GM19025 (cell line): ENCODE measurements around the gene HOXA5.
A peak's percentile ranks its signal among the peaks of the same experiment; 100 is the strongest.

Experiments used
- ATAC-seq: cut with Tn5 transposase; IDR thresholded peaks from one replicate; pipeline ENCODE4 v1.9.1; 2021; ENCODE audit warnings: mild to moderate bottlenecking, low read depth, moderate library complexity; ENCODE audit not compliant: unreplicated experiment

HOXA5 gene

DNA sequence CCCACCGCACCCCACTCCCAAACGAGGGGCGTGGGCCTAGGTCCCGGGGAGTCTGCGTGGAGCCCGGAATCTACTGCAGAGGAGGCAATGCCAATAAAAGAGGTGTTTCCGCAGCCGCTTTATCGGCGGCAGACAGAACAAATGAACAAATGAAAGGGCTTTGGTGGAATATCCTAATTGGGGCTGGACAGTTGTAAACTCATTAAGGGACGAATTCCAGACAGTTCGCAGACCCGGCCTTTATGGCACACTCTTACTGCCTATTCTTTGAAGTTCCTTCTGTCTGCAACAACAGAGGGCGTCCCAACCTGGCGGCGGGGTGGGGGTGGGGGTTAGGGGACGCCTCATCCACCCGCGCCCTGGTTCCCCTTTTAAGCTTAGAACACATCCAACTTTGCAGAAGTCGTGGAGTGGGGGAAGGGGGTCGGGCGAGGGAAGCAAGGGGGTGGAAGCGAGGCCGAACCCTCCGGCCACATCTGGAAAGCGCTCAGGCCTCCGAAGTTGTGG, 17.8 kb upstream of the HOXA5 start:
- no peak for ATAC-seq

DNA sequence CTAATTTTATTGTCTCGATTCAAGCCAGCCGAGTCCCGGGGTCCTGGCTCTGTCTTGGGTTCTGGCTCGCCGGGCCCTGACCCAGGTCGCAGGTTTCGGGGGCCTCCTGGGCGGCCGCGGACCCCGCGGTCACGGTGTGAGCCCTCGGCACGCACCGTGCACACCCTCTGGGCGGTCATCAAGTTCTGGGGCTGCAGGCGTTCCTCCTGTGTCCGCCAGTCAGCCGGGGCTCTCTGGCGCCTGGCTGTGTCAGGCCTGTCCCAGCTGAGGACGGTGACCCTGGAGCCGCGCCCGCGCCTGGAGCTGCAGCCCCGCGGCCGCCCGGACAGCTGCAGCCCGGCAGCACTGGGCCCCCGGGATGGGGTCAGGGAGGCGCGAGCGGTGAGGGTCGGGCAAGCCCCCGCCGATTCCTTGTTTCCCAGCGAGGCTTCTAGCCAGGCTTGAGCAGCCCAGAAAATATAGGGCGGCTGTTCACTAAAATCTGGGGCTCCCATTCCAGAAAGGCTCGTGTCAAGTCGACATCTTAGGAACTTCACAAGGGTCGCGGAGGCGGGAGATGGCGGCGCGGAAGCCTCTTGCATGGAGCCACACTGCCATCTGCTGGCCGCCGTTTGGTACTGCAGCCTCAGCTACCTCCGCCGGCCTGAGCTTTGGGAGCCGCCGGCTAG, 17.2 kb upstream of the HOXA5 start:
- ATAC-seq = peak; percentile 44

DNA sequence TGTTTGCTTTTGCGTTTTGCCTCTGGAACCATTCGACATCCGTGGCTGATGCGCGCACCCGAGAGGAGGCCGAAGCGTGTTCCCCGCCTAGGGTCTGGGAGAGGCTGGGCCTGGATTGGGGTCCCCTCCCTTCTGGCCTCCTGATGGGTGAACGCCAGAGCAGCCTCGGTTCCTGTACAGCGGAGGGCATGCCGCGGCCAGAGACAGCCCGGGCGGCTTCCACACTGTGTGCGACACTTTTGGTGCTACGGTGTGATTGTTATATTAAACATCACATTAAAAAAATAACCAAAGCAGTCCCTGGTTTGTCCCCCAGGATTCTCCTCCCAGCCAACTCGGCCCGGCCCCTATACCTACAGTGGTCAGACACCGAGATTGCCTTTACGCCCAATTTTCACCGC, 16.7 kb upstream of the HOXA5 start:
- no peak for ATAC-seq

DNA sequence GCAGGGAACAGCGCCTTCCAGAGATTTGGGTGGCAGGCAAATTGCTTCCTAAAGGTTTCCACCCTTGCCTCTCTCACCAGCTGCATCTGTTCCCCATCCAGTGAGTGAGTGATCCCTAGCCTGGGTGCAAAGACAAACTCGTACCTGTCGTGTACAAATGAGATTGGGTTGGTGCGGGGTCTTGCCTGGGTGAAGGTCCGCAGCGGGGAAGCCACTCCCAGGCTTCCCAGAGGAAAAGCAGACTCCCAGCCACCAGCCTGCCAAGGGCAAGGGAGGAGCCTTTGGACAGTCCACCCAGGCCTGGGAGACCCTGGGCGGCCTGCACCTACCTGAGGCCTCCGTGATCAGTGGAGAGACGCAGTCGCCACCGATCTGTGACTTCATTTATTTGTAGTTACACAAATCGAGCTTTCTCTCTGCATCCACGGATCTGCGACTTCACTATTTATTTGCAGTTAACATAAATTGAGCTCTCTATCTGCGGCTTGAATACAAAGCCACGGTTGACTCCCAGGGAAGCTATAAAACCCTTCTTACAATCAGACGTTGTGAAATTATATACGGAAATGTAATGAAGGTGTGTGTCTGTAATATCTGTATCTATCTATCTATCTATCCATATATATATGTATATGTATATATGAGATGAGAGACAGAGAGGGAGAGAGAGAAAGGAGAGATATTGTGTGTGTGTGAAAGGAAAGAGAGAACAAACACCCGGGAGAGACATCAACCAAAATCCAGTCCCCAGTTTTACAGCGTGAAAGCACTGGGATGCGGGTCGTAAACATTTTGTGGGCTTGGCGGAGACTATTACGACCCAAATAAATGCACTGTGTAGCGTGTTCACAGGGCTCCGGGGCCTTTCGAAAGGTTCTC, 16.0 kb upstream of the HOXA5 start:
- no peak for ATAC-seq

DNA sequence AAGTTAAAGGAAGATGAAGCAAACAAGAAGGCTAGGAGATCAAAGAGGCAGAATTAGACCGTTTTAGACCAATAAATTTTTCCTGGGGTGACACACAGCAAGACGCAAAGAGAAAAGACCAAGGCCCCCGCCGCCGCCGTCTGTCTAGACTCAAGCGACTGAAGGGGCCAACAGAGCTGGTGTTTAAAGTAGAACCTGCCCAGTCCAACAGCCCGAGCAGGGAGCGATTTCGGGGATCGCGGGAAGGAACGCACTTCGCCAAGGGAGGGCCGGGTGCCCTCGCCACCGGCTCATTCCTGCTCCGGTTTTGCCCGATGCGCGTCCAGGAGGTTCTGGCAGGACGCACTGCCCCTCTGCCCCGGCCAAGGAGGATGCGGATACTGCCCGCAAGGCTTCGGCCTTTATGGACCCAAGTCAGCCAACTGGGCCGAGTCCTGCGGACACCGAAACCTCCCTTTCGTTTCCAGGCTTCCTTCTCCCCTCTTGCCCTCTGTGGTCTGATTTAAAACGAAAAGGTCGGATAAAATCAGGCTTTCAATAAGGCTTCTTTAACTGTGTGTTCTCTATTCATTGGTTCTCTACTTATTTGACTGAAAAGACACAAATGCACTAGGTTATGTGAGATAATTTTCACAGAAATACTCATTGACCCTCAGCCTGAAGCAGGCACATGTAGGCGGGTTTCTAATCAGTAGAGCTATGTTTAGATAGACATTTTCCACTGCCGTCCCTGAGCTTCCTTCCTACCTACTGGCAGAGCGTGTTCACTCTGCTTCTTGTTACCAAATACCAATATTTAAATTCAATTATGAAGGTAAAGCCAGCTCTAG, 15.2 kb upstream of the HOXA5 start:
- ATAC-seq = no peak

DNA sequence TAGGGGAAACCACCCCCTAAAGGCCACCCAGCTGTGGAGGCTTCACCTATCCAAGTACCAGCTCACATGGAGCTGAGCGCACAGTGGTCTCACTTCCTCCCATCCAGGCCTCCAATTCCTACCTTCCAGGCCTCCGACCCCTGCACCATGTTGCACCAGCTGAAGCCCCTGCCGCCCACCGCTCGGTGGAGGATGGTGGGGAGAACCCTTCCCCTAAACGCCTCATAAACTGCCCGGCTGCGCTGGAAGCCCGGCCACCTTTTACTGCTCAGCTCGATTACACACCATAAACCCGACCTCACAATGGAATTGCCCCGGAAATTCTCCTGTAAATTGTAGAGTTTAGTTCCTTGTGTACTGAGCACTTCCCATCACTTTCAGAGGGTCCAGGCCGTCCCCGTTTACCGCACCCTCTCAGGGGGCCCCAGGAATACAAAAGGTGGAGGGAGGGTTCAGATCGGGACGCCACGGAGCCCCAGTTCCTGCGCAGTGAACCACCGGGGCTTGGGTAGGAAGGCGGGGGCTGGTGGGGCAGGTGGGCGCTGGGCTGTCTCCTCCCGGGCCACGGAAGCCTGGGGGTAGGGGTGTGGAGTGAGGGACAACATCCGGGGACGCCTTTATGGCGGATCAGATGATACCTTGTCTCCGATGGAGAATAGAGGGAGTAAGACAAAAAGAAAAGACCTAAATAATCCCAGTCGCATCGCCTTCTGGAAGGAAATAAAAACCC, 14.4 kb upstream of the HOXA5 start:
- ATAC-seq = no peak

DNA sequence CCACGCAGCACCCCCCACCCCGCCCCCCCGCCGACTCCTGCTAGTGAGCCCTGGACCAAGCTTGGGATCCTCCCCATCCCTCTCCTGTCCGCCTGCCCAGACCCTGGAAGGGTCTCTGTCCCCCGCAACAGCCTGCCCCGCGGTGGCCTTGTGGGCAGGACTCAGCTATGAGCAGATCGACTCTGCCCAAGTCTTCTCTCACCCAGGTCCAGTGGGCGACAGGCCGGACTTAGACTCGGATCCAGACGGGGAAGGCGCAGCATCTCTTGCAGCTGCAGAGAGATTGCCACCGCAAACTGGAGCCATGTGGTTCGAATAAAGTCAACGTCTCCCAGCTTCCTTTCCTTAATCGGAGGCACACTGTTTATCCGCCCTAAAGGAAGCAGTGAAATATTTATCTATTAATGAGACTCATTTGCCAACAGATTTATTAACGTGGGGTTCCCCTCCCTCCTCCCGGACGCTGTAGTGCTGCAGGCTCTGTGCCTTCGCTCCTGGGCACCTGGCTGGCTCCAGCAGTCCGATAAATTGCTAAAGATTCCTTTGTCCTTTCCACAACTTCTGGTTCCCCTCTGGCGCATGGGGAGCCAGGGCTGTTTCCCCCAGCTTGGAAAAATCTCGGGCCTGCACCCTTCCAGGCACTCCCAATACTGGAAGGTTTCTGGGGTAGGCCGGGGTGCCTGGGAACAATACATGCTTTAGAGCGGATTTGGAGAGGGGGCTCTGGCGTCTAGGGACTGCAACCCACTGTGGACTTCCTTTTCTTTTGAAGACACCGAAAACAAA, 13.6 kb upstream of the HOXA5 start:
- ATAC-seq = no peak

DNA sequence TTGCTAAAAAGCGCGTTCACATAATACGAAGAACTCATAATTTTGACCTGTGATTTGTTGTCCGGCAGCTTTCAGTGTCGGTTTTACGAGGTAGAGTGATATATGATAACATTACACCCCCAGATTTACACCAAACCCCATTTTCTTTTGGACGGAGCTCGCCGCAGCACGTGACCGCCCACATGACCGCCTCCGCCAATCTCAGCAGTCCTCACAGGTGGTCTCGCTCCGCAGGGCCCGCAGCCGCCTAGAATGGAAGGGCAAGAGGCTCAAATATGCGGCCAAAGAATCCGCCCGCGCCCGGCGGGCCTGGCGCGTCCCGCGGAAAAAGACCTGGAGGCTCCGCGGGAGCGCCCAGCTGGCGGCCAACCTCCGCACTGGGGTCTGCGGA, 13.0 kb upstream of the HOXA5 start, which contains the start of gene HOXA7:
Gene HOXA7 (minus strand): TSS at position 168 of the 391 bp plus-strand sequence. CDS start 130 bp downstream, at position 38.
- ATAC-seq = no peak

DNA sequence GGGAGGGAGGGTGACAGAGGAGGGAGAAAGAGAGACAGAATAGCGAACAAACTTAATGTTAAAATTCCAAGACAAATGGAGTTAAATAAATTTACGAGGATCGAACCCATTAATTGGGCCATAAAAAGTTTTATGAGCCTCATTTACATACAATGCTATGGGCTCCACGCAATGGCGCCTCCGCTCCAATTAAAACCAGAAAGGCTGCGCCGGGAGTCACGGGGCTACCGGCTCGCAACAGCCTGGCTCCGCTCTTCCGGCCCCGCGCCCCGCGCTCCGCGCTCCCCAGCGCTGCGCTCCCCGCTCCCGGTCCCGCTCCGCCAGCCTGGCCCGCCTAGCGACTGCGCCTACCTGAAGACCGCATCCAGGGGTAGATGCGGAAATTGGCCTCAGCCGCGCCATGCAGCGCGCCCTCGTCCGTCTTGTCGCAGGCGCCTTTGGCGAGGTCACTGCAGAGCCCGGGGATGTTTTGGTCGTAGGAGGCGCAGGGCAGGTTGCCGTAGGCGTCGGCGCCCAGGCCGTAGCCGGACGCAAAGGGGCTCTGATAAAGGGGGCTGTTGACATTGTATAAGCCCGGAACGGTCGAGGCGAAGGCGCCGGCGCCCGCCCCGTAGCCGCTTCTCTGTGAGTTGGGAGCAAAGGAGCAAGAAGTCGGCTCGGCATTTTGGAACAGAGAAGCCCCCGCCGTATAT, 12.5 kb upstream of the HOXA5 start:
- no peak for ATAC-seq

DNA sequence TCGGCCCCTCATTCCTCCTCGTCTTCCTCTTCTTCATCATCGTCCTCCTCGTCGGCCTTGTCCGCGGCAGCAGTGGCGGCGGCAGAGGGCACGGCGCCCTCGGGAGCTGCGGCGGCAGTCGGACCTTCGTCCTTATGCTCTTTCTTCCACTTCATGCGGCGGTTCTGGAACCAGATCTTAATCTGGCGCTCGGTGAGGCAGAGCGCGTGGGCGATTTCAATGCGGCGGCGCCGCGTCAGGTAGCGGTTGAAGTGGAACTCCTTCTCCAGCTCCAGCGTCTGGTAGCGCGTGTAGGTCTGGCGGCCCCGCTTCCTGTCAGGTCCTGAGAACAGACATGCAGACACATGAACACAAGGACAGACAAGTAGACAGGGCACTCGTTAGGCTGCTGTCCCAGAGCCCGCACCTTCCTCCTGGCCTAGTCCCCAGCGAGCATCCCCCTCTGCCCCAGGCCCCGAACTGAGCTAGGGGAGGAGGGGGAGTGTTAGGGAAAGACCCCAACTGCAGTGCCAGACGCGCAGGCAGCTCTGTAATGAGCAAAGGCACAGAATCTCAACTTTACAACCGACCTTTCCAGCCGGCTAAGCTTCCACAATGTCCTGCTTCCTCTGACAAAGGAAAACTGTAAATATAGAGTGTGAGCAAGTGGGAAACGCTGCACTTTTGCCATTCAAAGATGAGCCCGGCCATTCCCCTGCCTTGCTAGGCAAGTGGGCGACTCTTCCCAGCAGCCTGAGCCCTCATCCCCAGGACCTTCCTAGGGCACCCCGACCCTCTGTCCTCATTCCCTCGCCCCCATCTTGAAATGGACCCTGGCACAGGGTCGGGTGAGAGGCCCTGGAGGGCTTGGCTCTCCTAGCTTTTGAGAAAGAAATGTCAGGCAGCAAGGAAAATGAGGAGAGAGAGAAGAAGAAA, 11.7 kb upstream of the HOXA5 start:
- ATAC-seq = no peak

DNA sequence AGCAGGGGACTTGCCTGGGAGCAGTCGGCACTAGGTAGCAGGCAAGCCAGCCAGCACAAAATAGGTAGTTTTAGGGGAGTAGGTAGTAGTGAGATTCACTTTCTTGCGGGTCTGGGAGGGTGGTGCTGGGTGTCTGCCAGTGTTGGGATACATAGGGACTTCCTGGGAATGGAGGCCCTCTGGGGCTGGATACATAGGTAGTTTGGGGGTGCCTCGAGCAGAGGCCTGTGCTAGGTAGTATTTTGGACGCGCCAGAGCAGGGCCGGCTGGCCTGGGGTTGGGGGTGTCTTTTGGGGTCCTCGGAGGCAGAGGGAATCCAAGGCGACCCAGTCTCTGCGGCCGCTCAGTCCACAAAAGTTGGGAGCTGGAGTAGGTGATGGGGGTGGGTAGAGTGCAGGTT, 10.9 kb upstream of the HOXA5 start:
- ATAC-seq = no peak

DNA sequence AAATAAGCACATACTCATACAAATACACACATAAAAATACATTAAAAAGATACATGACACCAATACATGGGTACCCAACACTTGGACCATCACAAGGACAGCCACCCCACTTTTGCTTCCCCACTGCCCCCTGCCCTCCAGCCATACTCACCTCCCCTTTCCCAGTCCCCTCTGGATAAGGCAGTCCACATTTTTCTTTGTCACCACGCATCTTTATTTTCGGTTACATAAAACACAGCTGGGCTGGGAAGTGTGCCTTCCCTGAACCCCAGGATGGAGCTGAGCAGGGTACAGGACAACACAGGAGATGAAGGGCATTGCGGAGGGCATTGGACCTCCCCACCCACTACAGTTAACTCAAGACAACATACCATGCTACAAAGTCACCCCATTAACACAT, 10.0 kb upstream of the HOXA5 start:
- no peak for ATAC-seq

DNA sequence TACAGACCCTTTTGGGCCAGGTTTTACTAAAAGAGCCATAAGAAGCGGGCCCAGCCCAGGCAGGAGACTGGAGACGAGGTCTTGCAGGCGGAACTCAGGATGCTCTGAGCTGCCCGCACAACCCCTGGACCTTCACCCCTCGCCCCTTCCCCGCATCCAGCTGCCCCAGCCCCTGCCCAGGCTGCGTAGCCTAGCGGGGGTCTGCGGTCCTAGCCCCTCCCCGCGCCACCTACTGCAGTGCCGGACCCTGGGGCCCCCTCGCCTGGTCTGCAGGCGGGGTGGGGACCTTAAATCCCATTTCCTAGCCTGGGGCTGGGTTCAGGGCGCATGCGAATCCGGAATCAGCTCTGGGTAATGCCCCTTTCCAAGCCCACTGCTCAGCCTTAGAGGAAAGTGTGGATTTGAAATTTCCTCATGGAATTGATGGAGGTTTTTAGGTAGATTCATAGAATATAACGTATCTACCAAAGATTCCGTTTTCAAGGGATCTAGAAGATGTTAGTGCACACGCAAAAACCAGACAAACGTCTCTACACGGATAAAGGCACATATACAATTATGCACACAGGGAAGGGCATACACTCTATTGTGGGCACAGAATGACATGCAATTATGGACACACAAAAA, 9.4 kb upstream of the HOXA5 start:
- no peak for ATAC-seq

DNA sequence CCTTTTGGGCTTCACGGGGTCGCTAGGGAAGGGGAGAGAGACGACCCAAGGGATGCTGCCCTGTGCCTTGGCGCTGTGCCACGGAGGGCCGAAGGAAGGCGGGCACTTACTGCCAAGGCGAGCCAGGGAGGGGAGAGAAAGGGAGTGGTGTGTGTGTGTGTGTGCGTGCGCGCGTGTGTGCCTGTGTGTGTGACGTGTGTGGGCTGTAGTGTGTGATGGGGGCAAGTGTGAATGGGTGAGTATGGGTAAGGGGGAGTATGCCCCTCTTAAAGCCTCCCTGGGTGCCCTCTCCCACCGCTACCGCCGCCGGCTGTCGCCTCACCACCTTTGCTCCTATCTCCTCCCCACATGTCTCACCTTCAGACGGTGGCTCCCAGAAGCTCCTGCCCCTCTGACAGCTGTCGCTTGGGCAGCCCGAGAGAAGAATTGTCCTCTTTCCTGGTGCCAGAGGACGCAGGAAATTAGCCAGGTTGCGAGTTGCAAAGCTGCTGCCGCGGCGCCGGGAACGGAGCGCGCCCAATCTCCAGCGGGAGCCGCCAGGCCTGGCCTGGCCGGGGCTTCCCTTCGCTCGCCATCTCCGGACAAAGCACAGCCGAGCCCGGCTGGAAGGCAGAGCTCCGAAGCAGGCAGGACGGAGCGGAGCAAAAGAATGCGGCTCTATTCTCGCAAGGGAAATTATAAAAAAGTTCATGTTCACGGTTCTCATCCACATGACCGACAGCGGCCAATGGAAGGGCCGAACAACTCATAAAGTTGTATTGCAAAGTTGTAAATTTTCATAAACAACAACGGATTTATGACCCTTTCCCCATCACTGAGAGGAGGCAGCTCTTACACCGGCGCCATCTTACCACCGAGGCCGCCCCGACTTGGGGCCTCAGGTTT, 8.7 kb upstream of the HOXA5 start, which contains the start of gene HOXA3:
Gene HOXA3 (minus strand): TSS at position 653 of the 885 bp plus-strand sequence. CDS start 41,943 bp downstream, outside the sequence.
- ATAC-seq = no peak

DNA sequence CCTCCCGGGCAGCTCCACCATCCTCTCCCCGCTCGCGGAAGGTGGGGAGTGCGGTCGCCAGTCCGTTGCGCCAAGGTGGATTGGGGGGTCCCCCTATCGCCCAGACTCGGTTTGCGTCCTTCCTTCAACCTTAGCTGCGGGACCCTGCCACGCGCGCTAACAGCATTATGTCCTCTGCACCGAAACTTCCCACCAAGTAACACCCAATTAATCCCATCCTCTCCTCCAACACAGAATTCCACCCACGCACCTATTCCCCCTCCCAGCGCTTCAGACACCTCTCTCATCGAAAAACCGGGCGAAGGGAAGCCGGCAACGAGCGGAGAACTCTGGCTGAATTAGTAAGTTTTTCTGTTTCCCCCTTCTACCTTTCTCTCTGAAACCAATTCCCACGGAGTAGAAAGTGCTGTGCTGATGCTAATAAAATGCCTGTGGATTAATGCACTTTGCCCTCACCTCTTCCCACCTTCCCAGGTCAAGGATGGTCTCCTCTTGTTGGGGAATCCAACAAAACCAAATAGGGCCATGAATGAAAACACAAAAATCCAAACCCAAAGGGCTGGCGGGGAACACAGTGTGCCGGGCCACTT, 8.0 kb upstream of the HOXA5 start:
- ATAC-seq = no peak
